Activated naive CD8-positive, alpha-beta T cell treated with anti-CD3 and anti-CD28 coated beads for 36 hours (primary cell): ENCODE results near the gene LRRC28. TPM values are rescaled to one million over a fixed set of nuclear protein-coding genes. Genes with fewer than 3 reads are reported as not detected.
A peak's percentile ranks its signal among the peaks of the same experiment; 100 is the strongest.

Source experiments
- DNase-seq: peaks from one replicate; pipeline ENCODE4 v3.0.0; 2021
- H3K27ac Mint-ChIP-seq: one replicate; pipeline ENCODE4 v1.8.0; 2022; ENCODE audit warnings: mild to moderate bottlenecking, moderate library complexity, mixed read lengths
- H3K27me3 Mint-ChIP-seq: one replicate; pipeline ENCODE4 v1.8.0; 2022; ENCODE audit warnings: mild to moderate bottlenecking, mixed read lengths
- H3K36me3 Mint-ChIP-seq: one replicate; pipeline ENCODE4 v1.8.0; 2021; ENCODE audit warnings: mild to moderate bottlenecking, mixed read lengths
- H3K4me1 Mint-ChIP-seq: one replicate; pipeline ENCODE4 v1.8.0; 2021; ENCODE audit warnings: mixed read lengths
- H3K4me3 Mint-ChIP-seq: one replicate; pipeline ENCODE4 v1.8.0; 2022; ENCODE audit warnings: mild to moderate bottlenecking, moderate library complexity, mixed read lengths
- H3K9me3 Mint-ChIP-seq: one replicate; pipeline ENCODE4 v1.8.0; 2022; ENCODE audit warnings: mixed read lengths
- total RNA-seq, 2 experiments: library from RNA; stranded (reverse); gene quantifications; one replicate each; pipeline ENCODE4 v1.2.3, GENCODE V29; 2021

The LRRC28 gene
- total RNA-seq, 2 experiments from 2014 or later = 9.9 to 12.4 TPM

DNA sequence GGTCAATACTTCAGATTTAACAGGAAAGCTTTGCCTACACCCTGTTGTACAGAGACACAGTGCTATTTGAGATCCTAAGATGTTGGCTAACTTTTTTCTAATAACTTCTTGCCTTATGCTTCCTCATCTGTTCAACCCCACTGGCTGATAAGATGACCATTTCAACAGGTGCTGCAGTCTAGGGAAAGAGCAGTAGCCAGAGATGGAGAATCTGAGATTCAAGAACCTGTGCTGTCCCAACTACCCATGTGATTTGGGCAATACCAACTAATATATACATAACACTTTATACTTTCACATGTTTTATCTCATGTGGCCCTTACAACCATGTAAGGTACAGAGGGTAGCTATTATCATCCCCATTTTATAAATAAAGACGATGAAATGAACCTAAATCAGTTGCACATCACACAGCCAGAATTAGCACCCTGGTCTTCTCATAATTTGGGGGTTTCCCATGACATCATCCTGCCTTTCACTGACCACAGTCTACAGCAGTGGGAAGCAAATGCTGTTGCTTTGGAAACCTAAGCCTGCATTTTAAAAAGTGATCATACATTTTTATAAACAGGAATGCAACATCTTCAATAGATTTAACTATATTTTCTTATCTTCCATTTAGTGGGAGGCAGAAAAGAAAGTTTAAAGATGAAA, 11.6 kb upstream of the LRRC28 start:
- Mint-ChIP-seq H3K4me1 (peaks cover 10% of the 10 kb centered on the region), H3K27me3 (peaks cover 41% of the 10 kb centered on the region), H3K4me3 (no peak overlapping the region), H3K36me3 (peaks cover 6% of the 10 kb centered on the region), H3K27ac (peak overlapping the region; percentile 31), H3K9me3 (no peaks in the 10 kb centered on the region)
- DNase-seq = peak; percentile 26

DNA sequence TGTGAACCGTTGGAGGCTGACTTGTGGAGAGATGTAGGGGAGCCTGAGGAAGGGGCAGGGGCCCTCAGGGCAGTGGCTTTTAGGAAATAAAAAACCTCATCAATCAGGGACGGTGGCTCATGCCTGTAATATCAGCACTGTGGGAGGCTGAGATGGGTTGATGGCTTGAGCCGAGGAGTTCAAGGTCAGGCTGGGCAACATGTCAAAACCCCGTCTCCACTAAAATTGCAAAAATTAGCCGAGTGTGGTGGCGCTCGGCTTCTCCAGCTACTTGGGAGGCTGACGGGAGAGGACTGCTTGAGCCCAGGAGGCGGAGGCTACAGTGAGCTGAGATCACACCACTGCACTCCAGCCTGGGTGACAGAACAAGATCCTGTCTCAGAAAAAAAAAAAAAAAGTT, 9.5 kb upstream of the LRRC28 start:
- H3K4me3 Mint-ChIP-seq = no peak overlapping the region
- peaks cover 34% of the 10 kb centered on the region for H3K27me3 Mint-ChIP-seq
- no peak for DNase-seq
- no peaks in the 10 kb centered on the region for H3K9me3 Mint-ChIP-seq
- H3K36me3 Mint-ChIP-seq = peaks cover 6% of the 10 kb centered on the region
- no peak overlapping the region for H3K27ac Mint-ChIP-seq
- peaks cover 10% of the 10 kb centered on the region for H3K4me1 Mint-ChIP-seq

DNA sequence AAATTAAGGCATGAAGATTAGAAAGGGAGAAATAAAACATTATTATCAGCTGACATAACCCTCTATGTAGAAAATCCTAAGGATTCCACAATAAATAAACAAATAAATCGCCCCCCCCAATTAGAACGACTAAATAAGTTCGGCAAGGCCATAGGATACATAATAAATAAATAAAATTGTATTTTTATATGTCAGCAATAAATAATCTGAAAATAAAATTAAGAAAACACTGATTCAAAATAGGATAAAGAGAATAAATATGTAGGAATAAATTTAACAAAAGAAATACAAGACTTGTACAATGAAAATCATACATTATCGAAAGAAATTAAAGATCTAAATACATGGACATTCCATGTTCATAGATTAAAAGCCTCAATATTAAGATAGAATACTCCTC, 7.0 kb upstream of the LRRC28 start:
- H3K4me3 Mint-ChIP-seq = no peak overlapping the region
- H3K27ac Mint-ChIP-seq = no peak overlapping the region
- H3K4me1 Mint-ChIP-seq = peaks cover 10% of the 10 kb centered on the region
- no peak for DNase-seq
- no peaks in the 10 kb centered on the region for H3K9me3 Mint-ChIP-seq
- H3K36me3 Mint-ChIP-seq = peaks cover 3% of the 10 kb centered on the region
- H3K27me3 Mint-ChIP-seq = peaks cover 30% of the 10 kb centered on the region

DNA sequence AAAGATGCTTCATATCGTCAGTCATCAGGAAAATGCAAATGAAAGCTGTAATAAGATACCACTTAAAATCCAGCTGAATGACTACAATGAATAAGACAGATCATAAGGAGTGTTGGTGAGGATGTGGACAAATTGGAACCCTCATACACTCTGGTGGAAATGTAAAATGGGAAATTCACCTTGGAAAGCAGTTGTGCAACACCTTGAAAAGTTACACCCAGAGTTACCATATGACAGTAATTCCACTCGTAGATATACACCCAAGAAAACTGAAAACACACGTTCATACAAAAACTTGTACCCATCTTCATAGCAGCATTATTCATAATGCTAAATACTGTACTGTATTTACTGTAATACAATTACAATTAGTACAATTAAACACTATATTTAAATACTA, 4.2 kb upstream of the LRRC28 start:
- Mint-ChIP-seq H3K9me3 (no peaks in the 10 kb centered on the region), H3K36me3 (peaks cover 4% of the 10 kb centered on the region), H3K27me3 (peaks cover 14% of the 10 kb centered on the region), H3K4me1 (peaks cover 9% of the 10 kb centered on the region), H3K27ac (no peak overlapping the region), H3K4me3 (no peak overlapping the region)
- no peak for DNase-seq

DNA sequence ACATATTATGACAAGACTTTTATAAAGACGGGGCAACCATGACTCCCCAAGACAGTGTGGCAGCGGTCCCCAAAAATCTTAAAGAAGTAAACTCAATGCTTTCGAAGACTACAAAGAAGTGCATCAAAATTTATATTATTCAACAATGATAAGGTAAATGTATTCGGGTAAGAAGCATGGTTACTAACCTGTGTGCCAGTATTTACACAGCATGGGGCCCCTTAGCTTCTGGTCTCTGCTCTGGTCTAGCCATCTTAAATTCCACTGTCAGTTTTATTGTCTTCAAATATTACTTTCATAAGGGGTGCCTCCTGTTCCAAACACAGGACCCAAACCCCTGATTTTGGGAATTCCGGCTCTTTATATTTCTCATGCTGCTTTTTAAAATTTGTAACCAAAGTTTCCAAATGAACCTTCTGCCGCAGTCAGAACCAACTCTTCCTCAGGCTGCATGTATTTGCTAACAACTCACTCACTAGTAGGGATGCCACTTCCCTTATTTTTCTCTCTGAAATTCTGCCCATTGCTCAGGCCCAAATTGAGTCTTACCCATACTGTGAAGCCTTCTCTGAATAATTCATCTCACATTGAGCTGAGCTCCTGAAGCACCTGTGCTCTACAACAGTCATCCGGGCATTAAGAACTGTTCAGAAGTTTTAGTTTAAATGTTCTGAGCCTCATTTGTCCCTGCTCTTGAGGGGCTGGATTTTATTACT, 3.1 kb upstream of the LRRC28 start:
- Mint-ChIP-seq H3K36me3 (peaks cover 4% of the 10 kb centered on the region), H3K4me3 (no peak overlapping the region), H3K27ac (no peak overlapping the region), H3K4me1 (peaks cover 19% of the 10 kb centered on the region), H3K9me3 (no peaks in the 10 kb centered on the region), H3K27me3 (peaks cover 6% of the 10 kb centered on the region)
- DNase-seq = no peak

DNA sequence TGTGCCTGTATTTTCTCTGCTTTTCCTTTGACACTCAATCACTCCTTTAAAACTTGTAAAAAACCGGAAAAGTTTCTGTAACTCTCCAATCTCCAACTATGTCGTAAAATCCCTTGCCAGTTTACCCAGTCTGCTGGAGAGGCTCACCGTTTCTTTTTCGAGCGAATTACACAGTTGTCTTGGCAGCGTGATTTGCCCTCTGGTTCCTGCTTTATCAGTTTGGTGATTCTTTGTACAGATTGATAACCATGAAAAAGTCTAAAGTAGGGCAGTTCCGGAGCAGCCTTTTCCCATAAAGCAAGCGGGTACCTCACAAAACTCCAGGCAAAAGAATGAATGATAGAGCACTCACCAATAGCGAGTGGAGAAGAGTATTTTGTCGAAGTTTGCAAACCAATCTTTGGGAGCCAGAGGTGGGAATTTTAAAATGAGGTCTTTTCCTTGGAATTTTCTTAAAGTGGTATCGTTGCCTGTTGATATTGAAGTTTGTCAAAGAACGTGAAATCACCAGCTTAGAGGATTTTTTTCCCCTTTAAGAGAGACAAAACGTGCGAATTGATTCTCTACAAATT, 1.9 kb upstream of the LRRC28 start, which contains the start of gene TTC23:
Gene TTC23, minus strand, starts transcription at position 312 of the 572 bp plus-strand sequence. CDS start 20,869 bp downstream, outside the sequence.
- Mint-ChIP-seq H3K4me3 (peak within 1 kb of the TSS; percentile 89), H3K27me3 (no peaks in the 10 kb centered on the region), H3K4me1 (peaks cover 28% of the 10 kb centered on the region), H3K9me3 (no peaks in the 10 kb centered on the region), H3K36me3 (peaks cover 4% of the 10 kb centered on the region), H3K27ac (no peak within 1 kb of the TSS)
- no peak for DNase-seq

DNA sequence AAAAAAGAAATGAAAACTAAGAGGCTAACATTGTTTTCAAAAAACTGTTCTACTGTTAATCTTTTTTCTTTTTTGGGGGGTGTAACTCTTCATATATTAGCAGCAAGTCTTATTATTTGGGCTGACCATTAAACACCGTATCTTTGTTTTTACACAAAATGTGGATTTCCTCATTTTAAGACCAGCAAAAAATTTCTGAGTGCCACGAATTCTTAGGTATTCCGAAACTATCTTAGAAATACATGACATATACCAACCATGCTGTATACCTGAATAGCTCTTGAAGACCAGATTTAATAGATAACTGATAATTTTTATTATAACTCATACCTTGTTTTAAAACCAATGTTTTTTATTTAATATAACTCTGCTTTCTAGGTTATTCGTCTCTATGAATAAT, 1.3 kb upstream of the LRRC28 start:
- H3K27me3 Mint-ChIP-seq = no peaks in the 10 kb centered on the region
- H3K4me1 Mint-ChIP-seq = peaks cover 28% of the 10 kb centered on the region
- peaks cover 4% of the 10 kb centered on the region for H3K36me3 Mint-ChIP-seq
- H3K9me3 Mint-ChIP-seq = no peaks in the 10 kb centered on the region
- no peak overlapping the region for H3K27ac Mint-ChIP-seq
- peak overlapping the region; percentile 89 for H3K4me3 Mint-ChIP-seq
- no peak for DNase-seq

DNA sequence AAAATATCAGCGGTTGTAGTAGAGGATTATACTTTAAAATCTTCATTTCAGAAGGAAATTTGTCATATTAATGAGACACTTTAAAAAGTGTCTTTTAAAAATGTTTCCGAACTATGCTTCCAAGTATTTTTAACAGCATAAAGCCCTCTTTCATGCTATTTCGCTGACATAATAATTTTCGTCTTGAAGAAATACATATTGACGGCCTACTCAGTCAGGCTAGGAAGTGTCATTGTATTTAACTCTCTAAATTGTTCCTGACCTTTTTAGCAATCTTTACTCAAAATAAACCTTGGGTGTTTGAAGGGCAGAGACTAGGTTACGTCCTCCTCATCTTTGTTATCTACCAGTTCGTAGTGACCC, 806 bp upstream of the LRRC28 start:
- Mint-ChIP-seq H3K4me1 (peaks cover 28% of the 10 kb centered on the region), H3K4me3 (peak overlapping the region; percentile 89), H3K27ac (peak overlapping the region; percentile 89), H3K9me3 (no peaks in the 10 kb centered on the region), H3K27me3 (no peaks in the 10 kb centered on the region), H3K36me3 (peaks cover 4% of the 10 kb centered on the region)
- DNase-seq = no peak

DNA sequence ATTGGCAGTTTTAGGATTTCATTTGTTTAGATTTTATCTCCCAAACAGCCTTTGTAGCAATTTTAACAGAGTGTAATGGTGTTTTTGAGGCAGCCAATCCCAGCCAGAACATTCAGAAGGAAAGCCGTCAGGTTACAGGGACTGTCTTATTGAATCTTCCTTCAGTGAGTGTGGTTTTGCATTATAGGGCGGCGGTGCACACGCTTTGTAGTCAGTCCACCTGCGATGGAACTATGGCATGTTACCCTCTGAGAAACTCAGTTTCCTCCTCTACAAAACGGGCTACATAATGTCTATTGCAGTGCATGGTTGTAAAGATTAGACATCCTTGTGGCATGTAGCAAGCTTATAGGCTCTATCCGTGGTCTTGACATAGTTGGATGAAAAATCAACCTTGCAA, 1.0 kb downstream of the LRRC28 start:
- peaks cover 28% of the 10 kb centered on the region for H3K4me1 Mint-ChIP-seq
- DNase-seq = no peak
- no peak overlapping the region for H3K27ac Mint-ChIP-seq
- peaks cover 9% of the 10 kb centered on the region for H3K36me3 Mint-ChIP-seq
- H3K4me3 Mint-ChIP-seq = peak overlapping the region; percentile 84
- H3K27me3 Mint-ChIP-seq = no peaks in the 10 kb centered on the region
- no peaks in the 10 kb centered on the region for H3K9me3 Mint-ChIP-seq

DNA sequence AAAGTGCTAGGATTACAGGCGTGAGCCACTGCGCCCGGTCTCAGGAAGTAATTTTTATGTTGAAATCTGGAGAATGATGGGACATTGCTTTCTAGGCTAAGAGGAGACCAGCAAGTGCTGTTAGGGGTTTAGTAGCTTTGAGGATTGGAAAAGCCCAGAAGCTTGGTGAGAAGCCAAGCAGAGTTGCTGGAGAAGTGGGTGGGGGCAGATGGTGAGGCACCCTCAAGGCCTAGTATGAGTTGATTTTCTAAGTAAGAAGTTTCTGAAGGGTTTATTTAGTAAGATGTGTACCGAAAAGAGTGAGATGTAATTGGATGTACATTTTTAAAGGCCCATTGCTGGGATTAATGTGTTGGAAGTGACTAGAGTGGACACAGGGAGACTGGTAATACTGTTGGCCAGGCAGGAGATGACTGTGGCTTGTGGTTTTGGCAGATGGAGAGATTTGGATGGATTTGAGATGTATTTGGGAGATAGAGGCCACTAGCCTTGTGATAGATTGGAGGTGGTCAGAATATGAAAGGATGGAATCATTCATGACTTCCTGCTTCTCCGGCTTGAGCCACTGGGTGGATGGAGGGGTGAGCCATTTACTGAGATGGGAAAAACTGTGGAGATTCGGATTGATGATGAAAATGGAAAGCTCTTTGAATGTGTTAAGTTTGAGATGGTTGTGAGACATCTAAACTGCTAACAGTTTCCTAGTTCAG, 2.3 kb downstream of the LRRC28 start:
- H3K4me1 Mint-ChIP-seq = peaks cover 28% of the 10 kb centered on the region
- H3K4me3 Mint-ChIP-seq = no peak overlapping the region
- H3K27ac Mint-ChIP-seq = peak overlapping the region; percentile 4
- H3K36me3 Mint-ChIP-seq = peaks cover 17% of the 10 kb centered on the region
- no peaks in the 10 kb centered on the region for H3K27me3 Mint-ChIP-seq
- DNase-seq = no peak
- no peaks in the 10 kb centered on the region for H3K9me3 Mint-ChIP-seq

DNA sequence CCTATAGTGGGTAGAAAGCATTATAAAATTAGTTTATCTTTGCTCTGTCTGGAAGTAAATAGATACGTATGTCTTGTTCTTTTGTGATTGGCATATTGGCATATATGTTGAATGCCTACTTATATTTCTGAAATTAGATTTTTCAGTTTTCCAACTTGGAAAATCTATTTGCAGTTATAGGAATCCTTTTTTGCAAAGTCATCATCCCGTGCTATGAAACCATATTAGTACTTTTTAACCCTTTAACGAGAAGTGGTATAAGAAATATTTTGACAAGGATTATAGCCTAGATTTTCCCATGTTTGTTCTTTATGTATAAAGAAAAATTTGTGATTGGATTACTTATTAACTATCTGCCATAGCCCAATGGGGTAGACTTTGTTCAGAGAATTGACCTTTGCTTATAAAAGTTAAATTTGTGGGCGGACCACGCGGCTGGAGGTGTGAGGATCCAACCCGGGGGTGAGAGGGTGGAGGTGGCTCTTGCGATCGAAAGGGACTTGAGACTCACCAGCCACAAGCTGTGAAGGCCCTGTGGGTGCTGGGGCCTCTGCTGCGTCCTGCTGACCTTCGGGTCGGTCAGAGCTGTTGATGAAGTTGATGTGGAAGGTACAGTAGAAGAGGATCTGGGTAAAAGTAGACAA, 5.9 kb downstream of the LRRC28 start:
- no peak overlapping the region for H3K4me3 Mint-ChIP-seq
- DNase-seq = no peak
- H3K27ac Mint-ChIP-seq = no peak overlapping the region
- H3K36me3 Mint-ChIP-seq = peaks cover 13% of the 10 kb centered on the region
- H3K9me3 Mint-ChIP-seq = no peaks in the 10 kb centered on the region
- H3K4me1 Mint-ChIP-seq = peaks cover 17% of the 10 kb centered on the region
- H3K27me3 Mint-ChIP-seq = no peaks in the 10 kb centered on the region

DNA sequence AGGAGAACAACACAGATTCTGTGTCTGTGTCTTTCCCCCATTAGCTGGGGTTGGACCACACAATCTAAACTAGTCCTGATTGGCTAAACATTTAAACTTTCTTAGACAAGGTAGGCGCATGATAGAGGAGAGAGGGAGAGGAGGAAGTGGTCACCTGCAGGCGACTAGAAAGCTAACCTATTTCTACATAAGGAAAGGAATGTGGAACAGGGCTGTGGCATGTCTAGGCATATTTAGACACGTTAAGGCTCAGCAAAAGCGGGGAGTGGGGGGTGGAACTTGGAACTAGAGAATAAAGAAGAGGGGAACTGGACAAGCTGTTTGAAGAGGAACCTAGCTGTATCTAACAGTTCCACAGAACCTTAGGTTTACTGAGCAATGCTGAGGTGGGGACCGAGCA, 12.8 kb downstream of the LRRC28 start:
- no peak for DNase-seq
- H3K27ac Mint-ChIP-seq = no peak overlapping the region
- no peaks in the 10 kb centered on the region for H3K36me3 Mint-ChIP-seq
- H3K4me3 Mint-ChIP-seq = no peak overlapping the region
- no peaks in the 10 kb centered on the region for H3K27me3 Mint-ChIP-seq
- no peaks in the 10 kb centered on the region for H3K9me3 Mint-ChIP-seq
- H3K4me1 Mint-ChIP-seq = no peaks in the 10 kb centered on the region

DNA sequence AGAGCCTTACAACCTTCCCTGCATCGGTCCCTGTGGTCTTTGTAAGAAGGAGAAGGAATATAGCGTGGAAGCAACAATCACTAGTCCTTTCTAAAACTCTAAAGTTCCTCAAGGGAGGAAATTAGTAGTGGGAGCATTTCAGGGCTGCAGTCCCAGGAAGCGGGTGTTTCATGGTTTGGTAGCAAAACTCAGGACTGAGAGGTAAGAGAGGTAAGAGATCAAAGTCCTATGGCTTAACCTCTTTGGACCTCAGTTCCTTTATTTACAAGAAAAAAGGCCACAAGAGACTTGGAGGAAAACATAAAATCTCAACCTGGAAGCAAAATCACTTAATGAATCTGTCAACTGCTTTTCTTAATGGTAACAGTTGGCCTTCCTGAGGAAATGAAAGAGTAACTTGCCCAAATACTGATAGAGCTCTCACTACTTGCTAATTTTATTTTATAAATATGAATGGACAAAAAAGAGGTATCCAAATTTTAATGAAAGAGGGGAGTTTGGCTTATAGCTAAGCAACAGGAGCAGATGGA, 14.3 kb downstream of the LRRC28 start:
- no peaks in the 10 kb centered on the region for H3K36me3 Mint-ChIP-seq
- H3K4me1 Mint-ChIP-seq = no peaks in the 10 kb centered on the region
- no peak for DNase-seq
- no peaks in the 10 kb centered on the region for H3K27me3 Mint-ChIP-seq
- no peaks in the 10 kb centered on the region for H3K9me3 Mint-ChIP-seq
- H3K27ac Mint-ChIP-seq = no peak overlapping the region
- H3K4me3 Mint-ChIP-seq = no peak overlapping the region

DNA sequence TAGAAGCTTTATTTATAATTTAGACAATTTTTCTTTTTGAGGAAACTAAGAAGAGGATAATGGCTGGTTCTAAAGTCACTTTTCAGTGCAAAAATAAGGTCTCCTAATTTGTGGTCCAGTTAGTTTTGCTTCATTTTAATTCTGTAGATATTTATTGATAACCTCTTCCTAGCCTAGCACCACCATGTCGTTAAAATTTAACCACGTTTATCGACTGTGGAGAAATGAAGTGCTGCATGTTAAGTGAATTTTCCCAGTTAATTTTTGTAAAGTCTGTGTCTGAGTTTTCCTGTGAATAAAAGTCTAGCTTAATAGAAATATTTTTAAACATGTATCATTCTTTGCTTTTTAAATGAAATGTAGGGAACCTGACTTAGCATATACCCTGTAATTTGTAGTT, 16.7 kb downstream of the LRRC28 start:
- Mint-ChIP-seq H3K27me3 (no peaks in the 10 kb centered on the region), H3K36me3 (no peaks in the 10 kb centered on the region), H3K9me3 (no peaks in the 10 kb centered on the region), H3K27ac (no peak overlapping the region), H3K4me1 (no peaks in the 10 kb centered on the region), H3K4me3 (no peak overlapping the region)
- DNase-seq = no peak

DNA sequence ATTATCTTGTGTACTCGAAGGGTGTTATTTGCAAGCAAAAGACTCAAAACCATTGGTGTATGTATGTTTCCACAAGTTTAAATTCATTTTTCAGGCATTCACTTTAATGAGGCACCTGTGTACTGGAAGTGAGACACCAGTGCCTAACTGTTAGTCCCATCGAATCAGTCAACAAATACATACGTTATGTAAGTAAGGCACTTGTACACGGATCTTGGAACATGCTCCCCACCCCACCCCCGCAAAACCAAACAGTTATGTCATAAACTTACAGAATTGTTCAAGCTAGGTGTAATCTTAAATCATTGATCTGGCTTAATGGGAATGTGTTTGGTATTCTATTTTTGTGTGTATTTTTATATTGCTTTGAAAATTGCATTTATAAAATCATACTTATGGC, 17.1 kb downstream of the LRRC28 start:
- Mint-ChIP-seq H3K36me3 (no peaks in the 10 kb centered on the region), H3K4me3 (no peak overlapping the region), H3K27ac (no peak overlapping the region), H3K4me1 (no peaks in the 10 kb centered on the region), H3K27me3 (no peaks in the 10 kb centered on the region), H3K9me3 (no peaks in the 10 kb centered on the region)
- no peak for DNase-seq
